Neural crest cell (in vitro differentiated cells): ENCODE results near the gene FGF13. TPM values are rescaled to one million over a fixed set of nuclear protein-coding genes. Genes with fewer than 3 reads are reported as not detected.

Experiments used
- DNase-seq: peaks from one replicate; pipeline ENCODE4 v3.0.0; 2021; ENCODE audit warnings: low read depth, mixed read lengths, low spot score
- H3K27ac Mint-ChIP-seq: one replicate; pipeline ENCODE4 v1.8.0; 2021; ENCODE audit warnings: mild to moderate bottlenecking, mixed read lengths; ENCODE audit not compliant: unreplicated experiment
- H3K27me3 Mint-ChIP-seq: 2 replicates; pipeline ENCODE4 v1.8.0; 2021; ENCODE audit warnings: low read depth, mild to moderate bottlenecking, mixed read lengths
- H3K36me3 Mint-ChIP-seq: 2 replicates; pipeline ENCODE4 v1.8.0; 2021; ENCODE audit warnings: low read depth, mild to moderate bottlenecking, mixed read lengths
- H3K4me1 Mint-ChIP-seq: 2 replicates; pipeline ENCODE4 v1.8.0; 2021; ENCODE audit warnings: mixed read lengths
- H3K4me3 Mint-ChIP-seq: one replicate; pipeline ENCODE4 v1.8.0; 2021; ENCODE audit warnings: mild to moderate bottlenecking, mixed read lengths
- H3K9me3 Mint-ChIP-seq: 2 replicates; pipeline ENCODE4 v1.8.0; 2021; ENCODE audit warnings: mixed read lengths
- total RNA-seq: library from RNA; stranded (reverse); gene quantifications from 2 replicates; pipeline ENCODE4 v1.2.1, GENCODE V29; 2021
- TF ChIP-seq, protein P1 (sequence below): fragments of 200-600 bp; sonication (generic); conservative IDR thresholded peaks from 2 replicates; pipeline ENCODE4 v1.5.0; 2021; ENCODE audit warnings: antibody characterized with exemption, mild to moderate bottlenecking

Gene FGF13
- total RNA-seq, 1 donor from 2014 or later: 85.5 TPM

DNA sequence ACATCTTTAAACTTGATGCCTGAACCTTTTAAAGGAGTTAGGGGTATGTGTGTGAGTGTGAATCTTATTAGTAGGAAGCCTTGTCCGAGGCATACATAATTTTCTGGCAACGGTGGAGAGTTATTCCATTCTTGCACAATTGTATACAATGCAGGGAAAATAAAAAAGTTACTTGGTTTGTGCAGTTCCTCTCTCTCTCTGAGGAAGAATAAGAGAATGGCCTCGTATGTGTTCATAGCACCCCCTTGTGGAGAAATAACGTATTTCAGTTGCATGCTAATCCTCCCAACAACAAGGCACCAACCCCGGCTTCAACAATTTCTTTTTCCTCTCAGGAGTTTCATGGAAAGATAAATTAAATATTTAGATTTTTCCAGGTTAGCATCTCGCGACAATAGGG is 33.7 kb upstream of the FGF13 start:
- peaks cover 8% of the 10 kb centered on the region for H3K4me1 Mint-ChIP-seq
- peak; percentile 62 for DNase-seq

DNA sequence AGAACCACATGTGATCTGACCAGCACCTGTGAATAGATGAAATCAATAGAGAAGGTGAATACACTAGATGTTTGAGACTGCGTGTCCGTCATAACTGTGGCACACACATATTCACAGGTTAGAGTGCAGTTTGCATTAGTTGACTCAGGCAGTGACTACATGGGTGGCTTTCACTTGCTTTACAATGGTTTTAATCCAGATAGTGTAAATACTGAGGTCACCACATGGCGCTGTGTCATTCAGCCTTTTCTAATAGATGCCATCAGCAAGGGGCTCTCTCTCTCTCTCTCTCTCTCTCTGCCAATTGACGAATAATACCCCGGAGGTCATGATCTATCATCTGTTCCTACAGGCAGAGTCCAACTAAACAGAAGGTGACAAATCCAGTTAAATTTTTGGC is 30.7 kb upstream of the FGF13 start:
- Mint-ChIP-seq H3K9me3 (no peaks in the 10 kb centered on the region), H3K36me3 (no peaks in the 10 kb centered on the region), H3K4me1 (peaks cover 4% of the 10 kb centered on the region), H3K27ac (no peak overlapping the region), H3K4me3 (no peak overlapping the region), H3K27me3 (no peaks in the 10 kb centered on the region)
- TF ChIP-seq, protein P1, sequence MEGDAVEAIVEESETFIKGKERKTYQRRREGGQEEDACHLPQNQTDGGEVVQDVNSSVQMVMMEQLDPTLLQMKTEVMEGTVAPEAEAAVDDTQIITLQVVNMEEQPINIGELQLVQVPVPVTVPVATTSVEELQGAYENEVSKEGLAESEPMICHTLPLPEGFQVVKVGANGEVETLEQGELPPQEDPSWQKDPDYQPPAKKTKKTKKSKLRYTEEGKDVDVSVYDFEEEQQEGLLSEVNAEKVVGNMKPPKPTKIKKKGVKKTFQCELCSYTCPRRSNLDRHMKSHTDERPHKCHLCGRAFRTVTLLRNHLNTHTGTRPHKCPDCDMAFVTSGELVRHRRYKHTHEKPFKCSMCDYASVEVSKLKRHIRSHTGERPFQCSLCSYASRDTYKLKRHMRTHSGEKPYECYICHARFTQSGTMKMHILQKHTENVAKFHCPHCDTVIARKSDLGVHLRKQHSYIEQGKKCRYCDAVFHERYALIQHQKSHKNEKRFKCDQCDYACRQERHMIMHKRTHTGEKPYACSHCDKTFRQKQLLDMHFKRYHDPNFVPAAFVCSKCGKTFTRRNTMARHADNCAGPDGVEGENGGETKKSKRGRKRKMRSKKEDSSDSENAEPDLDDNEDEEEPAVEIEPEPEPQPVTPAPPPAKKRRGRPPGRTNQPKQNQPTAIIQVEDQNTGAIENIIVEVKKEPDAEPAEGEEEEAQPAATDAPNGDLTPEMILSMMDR: no peak
- DNase-seq: no peak

More for the DNA sequence above, 33.7 kb upstream of the FGF13 start:
- H3K36me3 Mint-ChIP-seq: no peaks in the 10 kb centered on the region
- H3K4me3 Mint-ChIP-seq: no peak overlapping the region
- TF ChIP-seq, protein P1: peak; percentile 85
- H3K27me3 Mint-ChIP-seq: no peaks in the 10 kb centered on the region
- H3K27ac Mint-ChIP-seq: no peak overlapping the region
- H3K9me3 Mint-ChIP-seq: no peaks in the 10 kb centered on the region

DNA sequence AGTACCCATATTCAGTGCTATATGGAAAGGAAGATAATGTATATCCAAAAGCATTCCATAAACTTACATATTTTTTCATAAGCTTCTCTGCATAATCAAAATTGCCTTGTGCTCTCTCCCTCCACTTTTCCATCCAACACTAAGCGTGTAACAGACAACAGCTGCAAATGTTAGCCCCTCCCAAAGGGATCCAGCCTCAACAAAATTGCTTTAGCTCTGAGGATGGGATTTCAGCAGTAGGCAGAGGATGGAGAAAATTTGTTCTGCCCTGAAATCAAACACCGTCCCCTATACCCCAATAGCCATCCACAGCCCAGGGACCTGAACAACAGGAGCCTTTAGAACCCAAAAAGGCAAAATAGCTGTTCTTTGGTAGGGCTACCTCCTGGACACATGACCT is 28.8 kb upstream of the FGF13 start:
- TF ChIP-seq, protein P1: no peak
- Mint-ChIP-seq H3K27ac (no peak overlapping the region), H3K4me3 (no peak overlapping the region), H3K27me3 (no peaks in the 10 kb centered on the region), H3K4me1 (peaks cover 4% of the 10 kb centered on the region), H3K9me3 (no peaks in the 10 kb centered on the region), H3K36me3 (no peaks in the 10 kb centered on the region)
- no peak for DNase-seq

DNA sequence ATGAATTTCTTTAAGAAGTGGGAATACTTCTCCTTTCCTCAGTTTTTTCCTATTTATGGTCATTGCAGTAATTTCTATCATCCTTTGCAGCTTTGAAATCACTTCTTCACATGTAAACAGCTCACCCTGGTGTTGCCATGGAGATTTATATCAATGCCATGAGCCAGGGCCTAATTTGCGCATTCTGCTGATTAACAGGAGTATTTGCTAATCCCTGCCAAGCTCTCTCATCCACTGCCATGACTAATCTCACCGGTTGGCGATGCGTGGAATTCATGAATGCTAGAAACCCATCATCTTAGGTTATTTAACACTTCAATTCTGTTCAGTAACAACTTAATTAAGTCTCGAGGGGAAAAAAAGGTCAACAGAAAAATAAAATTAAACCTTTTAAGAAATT is 11.8 kb upstream of the FGF13 start:
- Mint-ChIP-seq H3K27ac (no peak overlapping the region), H3K9me3 (no peaks in the 10 kb centered on the region), H3K36me3 (no peaks in the 10 kb centered on the region), H3K27me3 (no peaks in the 10 kb centered on the region), H3K4me1 (peaks cover 14% of the 10 kb centered on the region), H3K4me3 (no peak overlapping the region)
- TF ChIP-seq, protein P1: no peak
- DNase-seq: no peak

DNA sequence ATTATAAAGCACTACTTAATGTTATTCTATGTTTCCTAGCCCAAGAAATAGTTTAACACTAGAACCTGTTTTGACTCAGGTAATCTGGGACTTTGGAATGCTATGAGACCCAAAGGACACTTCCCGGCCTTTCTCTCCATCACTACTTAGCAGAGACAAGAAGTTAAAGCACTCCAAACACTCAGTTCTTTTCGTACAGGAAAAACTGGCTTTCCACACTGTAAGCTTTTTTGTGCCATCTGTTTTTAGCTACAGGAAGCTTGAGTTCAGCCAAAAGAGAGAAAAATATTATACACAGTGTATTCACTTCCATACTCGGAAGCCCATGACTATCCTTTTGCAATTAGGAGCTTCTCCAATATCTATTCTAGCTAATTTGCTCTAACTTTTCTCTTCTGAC is 7.9 kb upstream of the FGF13 start:
- DNase-seq: no peak
- Mint-ChIP-seq H3K27ac (no peak overlapping the region), H3K4me1 (peaks cover 14% of the 10 kb centered on the region), H3K36me3 (no peaks in the 10 kb centered on the region), H3K9me3 (no peaks in the 10 kb centered on the region), H3K27me3 (no peaks in the 10 kb centered on the region), H3K4me3 (no peak overlapping the region)
- TF ChIP-seq, protein P1: no peak

DNA sequence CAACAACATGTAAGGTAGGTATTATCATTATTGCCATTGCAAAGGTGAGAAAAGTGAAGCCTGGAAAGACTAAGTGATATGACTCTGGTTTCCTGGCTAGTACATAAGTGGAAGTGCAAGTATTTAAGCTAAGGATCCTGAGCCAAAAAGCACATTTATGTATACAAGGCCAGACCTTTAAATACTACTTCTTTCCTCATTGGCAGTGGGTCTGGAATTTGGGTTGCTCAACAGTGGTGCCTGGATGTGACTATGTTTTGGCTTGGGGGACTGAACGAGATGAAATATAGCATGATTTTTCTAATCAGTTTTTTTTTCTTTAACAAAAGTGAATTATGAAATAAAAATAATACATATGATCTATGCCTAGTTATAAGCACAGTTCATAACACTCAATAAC is 7.4 kb upstream of the FGF13 start:
- H3K27ac Mint-ChIP-seq: no peak overlapping the region
- no peaks in the 10 kb centered on the region for H3K27me3 Mint-ChIP-seq
- H3K4me3 Mint-ChIP-seq: no peak overlapping the region
- no peak for DNase-seq
- no peaks in the 10 kb centered on the region for H3K36me3 Mint-ChIP-seq
- TF ChIP-seq, protein P1: no peak
- H3K9me3 Mint-ChIP-seq: no peaks in the 10 kb centered on the region
- H3K4me1 Mint-ChIP-seq: peaks cover 17% of the 10 kb centered on the region
